Measurements from ENCODE around the gene KRTAP4-3.
"Not testable (repeated sequence)": the region's sequence is repeated elsewhere in the genome, so short reads cannot be mapped to it uniquely, and the experiment has no call there.

Gene KRTAP4-3

DNA sequence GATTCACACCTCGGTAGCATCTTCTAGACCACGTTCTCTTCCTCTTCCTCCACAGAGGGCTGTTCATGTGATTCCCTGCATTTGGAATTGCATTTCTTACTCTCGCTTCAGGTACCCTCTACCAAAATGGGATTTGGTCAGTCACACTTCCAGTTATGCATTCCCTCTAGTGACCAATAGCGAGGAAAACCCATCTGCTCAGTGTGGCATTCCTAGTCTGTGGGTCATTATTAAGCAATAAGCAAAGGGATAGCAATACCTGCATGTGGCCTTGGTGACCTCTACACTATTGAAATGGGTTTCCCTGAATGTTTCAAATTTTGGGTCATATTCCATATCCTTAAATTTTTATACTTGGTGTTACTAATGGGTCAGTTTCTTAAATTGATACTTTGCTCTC is 18.0 kb downstream of the KRTAP4-3 start:
- Histone ChIP-seq H3K36me3 (ENCODE audit: insufficient read depth, low read length) (no peaks in the 10 kb centered on the region), H3K27me3 (ENCODE audit: insufficient read depth, low read length) (no peaks in the 10 kb centered on the region), H3K4me1 (ENCODE audit: insufficient read depth, low read length) (no peaks in the 10 kb centered on the region), H3K9me3 (ENCODE audit: insufficient read depth, low read depth, low read length) (no peaks in the 10 kb centered on the region), H3K9ac (ENCODE audit: low read depth, low read length) (no peak overlapping the region), H3K4me3 (ENCODE audit: low read length) (no peak overlapping the region), H3K27ac (ENCODE audit: low read depth, low read length) (no peak overlapping the region)
- 88% methylated on average over 4 of the region's 4 CpGs for WGBS

- H3K27me3 ChIP-seq (ENCODE audit: insufficient read depth, low read length), result no peaks in the 10 kb centered on the region
- H3K36me3 ChIP-seq (ENCODE audit: insufficient read depth, low read length), result no peaks in the 10 kb centered on the region
- H3K9ac ChIP-seq (ENCODE audit: low read depth, low read length), result no peak within 1 kb of the TSS
- H3K4me1 ChIP-seq (ENCODE audit: insufficient read depth, low read length), result no peaks in the 10 kb centered on the region
- WGBS, result 54% methylated on average over 2 of the region's 2 CpGs
- no peak within 1 kb of the TSS for H3K27ac ChIP-seq (ENCODE audit: low read depth, low read length)
- H3K9me3 ChIP-seq (ENCODE audit: insufficient read depth, low read depth, low read length), result no peaks in the 10 kb centered on the region
- H3K4me3 ChIP-seq (ENCODE audit: low read length), result no peak within 1 kb of the TSS
Measured at GRCh38 chr17:41149652-41149985, 18.4 kb downstream of the KRTAP4-3 start, which contains the start of gene KRTAP4-5. KRTAP4-5 (minus strand) TSS chr17:41149825; CDS start chr17:41149767, 58 bp downstream.

DNA sequence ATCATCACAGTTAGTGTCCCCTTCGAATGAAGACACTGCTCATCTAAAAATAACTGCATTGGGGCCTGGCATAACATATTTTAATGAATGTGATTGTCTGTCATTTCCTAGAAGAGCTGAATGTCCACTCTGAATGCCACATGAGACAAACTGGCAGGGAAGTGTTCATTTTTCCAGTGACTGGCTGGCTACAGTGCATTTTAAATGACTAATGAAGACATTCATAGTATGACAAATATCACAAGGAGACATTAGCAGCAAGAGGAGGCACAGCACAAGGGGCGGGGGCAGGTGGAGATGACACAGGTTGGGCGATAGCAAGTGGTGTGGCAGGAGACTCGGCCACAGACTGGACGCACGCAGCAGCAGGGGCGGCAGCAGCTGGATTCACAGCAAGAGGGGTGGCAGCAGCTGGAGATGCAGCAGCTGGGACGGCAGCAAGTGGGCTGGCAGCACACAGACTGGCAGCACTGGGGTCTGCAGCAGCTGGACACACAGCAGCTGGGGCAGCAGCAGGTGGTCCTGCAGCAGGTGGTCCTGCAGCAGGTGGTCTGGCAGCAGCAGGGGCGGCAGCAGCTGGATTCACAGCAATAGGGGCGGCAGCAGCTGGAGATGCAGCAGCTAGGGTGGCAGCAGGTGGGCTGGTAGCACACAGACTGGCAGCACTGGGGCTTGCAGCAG is 18.9 kb downstream of the KRTAP4-3 start:
- 88% methylated on average over 10 of the region's 10 CpGs for WGBS
- not testable (repeated sequence) for H3K4me1 ChIP-seq (ENCODE audit: insufficient read depth, low read length); H3K9me3 ChIP-seq (ENCODE audit: insufficient read depth, low read depth, low read length); H3K4me3 ChIP-seq (ENCODE audit: low read length); H3K27me3 ChIP-seq (ENCODE audit: insufficient read depth, low read length); H3K9ac ChIP-seq (ENCODE audit: low read depth, low read length); H3K27ac ChIP-seq (ENCODE audit: low read depth, low read length); H3K36me3 ChIP-seq (ENCODE audit: insufficient read depth, low read length)

GRCh38 chr17:41147531-41148204 is 20.4 kb downstream of the KRTAP4-3 start:
- 91% methylated on average over 2 of the region's 2 CpGs for WGBS
- Histone ChIP-seq H3K4me3 (ENCODE audit: low read length) (no peak overlapping the region), H3K9me3 (ENCODE audit: insufficient read depth, low read depth, low read length) (peaks cover 11% of the 10 kb centered on the region), H3K9ac (ENCODE audit: low read depth, low read length) (no peak overlapping the region), H3K36me3 (ENCODE audit: insufficient read depth, low read length) (no peaks in the 10 kb centered on the region), H3K4me1 (ENCODE audit: insufficient read depth, low read length) (no peaks in the 10 kb centered on the region), H3K27ac (ENCODE audit: low read depth, low read length) (no peak overlapping the region), H3K27me3 (ENCODE audit: insufficient read depth, low read length) (no peaks in the 10 kb centered on the region)

DNA sequence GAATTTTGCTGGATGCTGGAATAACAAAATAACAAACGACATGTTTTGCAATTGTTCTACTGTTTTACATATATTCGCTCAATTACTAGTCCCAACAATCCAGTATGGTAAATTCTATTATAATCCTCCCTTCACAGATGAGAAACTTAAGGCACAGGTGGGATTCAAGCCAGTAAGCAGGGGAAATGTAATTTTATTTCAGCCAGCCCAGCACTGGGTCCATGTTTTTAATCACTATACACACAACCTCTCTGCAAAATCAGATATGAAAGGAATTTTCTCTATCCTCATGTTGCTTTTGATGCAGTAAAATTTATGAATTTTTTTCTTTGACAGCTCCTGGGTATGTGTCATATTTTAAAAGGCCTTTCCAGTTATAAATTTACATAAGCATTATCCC is 22.8 kb downstream of the KRTAP4-3 start:
- Histone ChIP-seq H3K4me1 (ENCODE audit: insufficient read depth, low read length) (no peaks in the 10 kb centered on the region), H3K36me3 (ENCODE audit: insufficient read depth, low read length) (no peaks in the 10 kb centered on the region), H3K9ac (ENCODE audit: low read depth, low read length) (no peak overlapping the region), H3K27ac (ENCODE audit: low read depth, low read length) (no peak overlapping the region), H3K4me3 (ENCODE audit: low read length) (no peak overlapping the region), H3K27me3 (ENCODE audit: insufficient read depth, low read length) (no peaks in the 10 kb centered on the region), H3K9me3 (ENCODE audit: insufficient read depth, low read depth, low read length) (peaks cover 17% of the 10 kb centered on the region)
- 60% methylated on average over 1 of the region's 2 CpGs for WGBS

DNA sequence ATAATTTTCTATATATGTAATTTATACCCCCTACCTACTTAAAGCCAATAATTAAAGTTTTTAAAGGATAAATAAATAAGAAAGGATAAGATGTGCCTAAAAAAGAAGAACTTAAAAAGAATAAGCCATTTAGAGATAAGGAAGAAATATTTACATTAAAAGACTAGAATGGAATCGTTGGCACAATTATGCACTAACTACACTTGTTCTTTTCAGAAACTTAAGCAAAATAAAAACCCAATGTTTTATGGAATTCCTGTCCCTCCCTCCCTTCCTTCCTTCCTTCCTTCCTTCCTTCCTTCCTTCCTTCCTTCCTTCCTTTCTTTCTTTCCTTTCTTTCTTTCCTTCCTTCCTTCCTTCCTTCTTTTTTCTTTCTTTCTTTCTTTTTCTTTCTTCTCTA is 23.2 kb downstream of the KRTAP4-3 start:
- Histone ChIP-seq H3K27me3 (ENCODE audit: insufficient read depth, low read length) (no peaks in the 10 kb centered on the region), H3K4me1 (ENCODE audit: insufficient read depth, low read length) (no peaks in the 10 kb centered on the region), H3K27ac (ENCODE audit: low read depth, low read length) (no peak overlapping the region), H3K9ac (ENCODE audit: low read depth, low read length) (no peak overlapping the region), H3K4me3 (ENCODE audit: low read length) (no peak overlapping the region), H3K9me3 (ENCODE audit: insufficient read depth, low read depth, low read length) (peaks cover 18% of the 10 kb centered on the region), H3K36me3 (ENCODE audit: insufficient read depth, low read length) (no peaks in the 10 kb centered on the region)
- WGBS, result 87% methylated on average over 1 of the region's 1 CpG

- H3K4me3 ChIP-seq (ENCODE audit: low read length), result no peak overlapping the region
- H3K36me3 ChIP-seq (ENCODE audit: insufficient read depth, low read length), result no peaks in the 10 kb centered on the region
- H3K27ac ChIP-seq (ENCODE audit: low read depth, low read length), result no peak overlapping the region
- no peak overlapping the region for H3K9ac ChIP-seq (ENCODE audit: low read depth, low read length)
- no peaks in the 10 kb centered on the region for H3K4me1 ChIP-seq (ENCODE audit: insufficient read depth, low read length)
- no peaks in the 10 kb centered on the region for H3K27me3 ChIP-seq (ENCODE audit: insufficient read depth, low read length)
- H3K9me3 ChIP-seq (ENCODE audit: insufficient read depth, low read depth, low read length), result peaks cover 22% of the 10 kb centered on the region
Measured at GRCh38 chr17:41141361-41141760, 26.7 kb downstream of the KRTAP4-3 start.

DNA sequence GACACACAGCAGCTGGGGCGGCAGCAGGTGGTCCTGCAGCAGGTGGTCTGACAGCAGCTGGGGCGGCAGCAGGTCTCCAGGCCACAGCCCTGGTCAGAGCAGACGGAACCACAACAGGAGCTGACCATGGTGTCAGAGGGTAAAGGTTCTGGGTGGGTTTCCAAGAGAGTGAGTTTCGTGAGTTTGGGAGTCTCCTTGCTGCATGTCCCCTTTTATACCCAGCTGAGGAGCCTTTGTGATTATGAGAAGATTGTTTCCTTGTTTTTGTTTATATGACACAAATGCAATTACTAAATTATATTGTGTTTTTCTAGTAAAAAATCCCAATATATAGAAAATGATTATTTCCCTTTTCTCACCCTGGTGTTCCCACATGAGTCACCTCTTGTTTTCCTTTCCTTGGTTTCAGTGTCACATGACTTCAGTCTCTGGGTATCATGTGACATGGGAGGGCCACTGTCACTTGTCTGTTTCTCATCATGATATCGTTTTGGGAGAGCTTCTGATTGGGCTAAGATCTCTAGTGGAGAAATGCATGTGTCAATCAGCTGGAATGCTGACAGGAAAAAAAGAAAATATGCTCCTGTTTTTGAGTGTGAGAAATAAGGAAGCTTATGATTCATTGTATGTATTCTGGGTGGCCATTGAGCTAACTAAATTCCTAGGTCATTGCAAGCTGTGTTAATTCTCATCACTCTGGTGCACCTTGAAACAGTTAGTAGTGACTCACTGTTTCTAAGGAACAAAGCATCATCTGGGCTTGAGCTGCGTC is 27.5 kb downstream of the KRTAP4-3 start, which contains the start of gene KRTAP4-6:
KRTAP4-6 (minus strand) TSS at position 185 of the 772 bp plus-strand sequence; CDS start at position 128, 57 bp downstream.
- H3K4me1 ChIP-seq (ENCODE audit: insufficient read depth, low read length), result no peaks in the 10 kb centered on the region
- no peaks in the 10 kb centered on the region for H3K27me3 ChIP-seq (ENCODE audit: insufficient read depth, low read length)
- WGBS, result 92% methylated on average over 6 of the region's 6 CpGs
- H3K9me3 ChIP-seq (ENCODE audit: insufficient read depth, low read depth, low read length), result peaks cover 22% of the 10 kb centered on the region
- H3K9ac ChIP-seq (ENCODE audit: low read depth, low read length), result no peak within 1 kb of the TSS
- no peak within 1 kb of the TSS for H3K27ac ChIP-seq (ENCODE audit: low read depth, low read length)
- H3K36me3 ChIP-seq (ENCODE audit: insufficient read depth, low read length), result no peaks in the 10 kb centered on the region
- H3K4me3 ChIP-seq (ENCODE audit: low read length), result no peak within 1 kb of the TSS

DNA sequence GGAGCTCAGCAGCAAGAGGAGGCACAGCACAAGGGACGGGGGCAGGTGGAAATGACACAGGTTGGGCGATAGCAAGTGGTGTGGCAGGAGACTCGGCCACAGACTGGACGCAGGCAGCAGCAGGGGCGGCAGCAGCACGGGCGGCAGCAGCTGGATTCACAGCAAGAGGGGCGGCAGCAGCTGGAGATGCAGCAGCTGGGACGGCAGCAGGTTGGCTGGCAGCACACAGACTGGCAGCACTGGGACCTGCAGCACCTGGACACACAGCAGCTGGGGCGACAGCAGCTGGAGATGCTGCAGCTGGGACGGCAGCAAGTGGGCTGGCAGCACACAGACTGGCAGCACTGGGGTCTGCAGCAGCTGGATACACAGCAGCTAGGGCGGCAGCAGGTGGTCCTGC is 28.2 kb downstream of the KRTAP4-3 start:
- not testable (repeated sequence) for H3K4me1 ChIP-seq (ENCODE audit: insufficient read depth, low read length); H3K4me3 ChIP-seq (ENCODE audit: low read length); H3K27me3 ChIP-seq (ENCODE audit: insufficient read depth, low read length); H3K9ac ChIP-seq (ENCODE audit: low read depth, low read length); H3K36me3 ChIP-seq (ENCODE audit: insufficient read depth, low read length); H3K27ac ChIP-seq (ENCODE audit: low read depth, low read length)
- H3K9me3 ChIP-seq (ENCODE audit: insufficient read depth, low read depth, low read length), result peaks cover 22% of the 10 kb centered on the region
- 90% methylated on average over 12 of the region's 12 CpGs for WGBS

DNA sequence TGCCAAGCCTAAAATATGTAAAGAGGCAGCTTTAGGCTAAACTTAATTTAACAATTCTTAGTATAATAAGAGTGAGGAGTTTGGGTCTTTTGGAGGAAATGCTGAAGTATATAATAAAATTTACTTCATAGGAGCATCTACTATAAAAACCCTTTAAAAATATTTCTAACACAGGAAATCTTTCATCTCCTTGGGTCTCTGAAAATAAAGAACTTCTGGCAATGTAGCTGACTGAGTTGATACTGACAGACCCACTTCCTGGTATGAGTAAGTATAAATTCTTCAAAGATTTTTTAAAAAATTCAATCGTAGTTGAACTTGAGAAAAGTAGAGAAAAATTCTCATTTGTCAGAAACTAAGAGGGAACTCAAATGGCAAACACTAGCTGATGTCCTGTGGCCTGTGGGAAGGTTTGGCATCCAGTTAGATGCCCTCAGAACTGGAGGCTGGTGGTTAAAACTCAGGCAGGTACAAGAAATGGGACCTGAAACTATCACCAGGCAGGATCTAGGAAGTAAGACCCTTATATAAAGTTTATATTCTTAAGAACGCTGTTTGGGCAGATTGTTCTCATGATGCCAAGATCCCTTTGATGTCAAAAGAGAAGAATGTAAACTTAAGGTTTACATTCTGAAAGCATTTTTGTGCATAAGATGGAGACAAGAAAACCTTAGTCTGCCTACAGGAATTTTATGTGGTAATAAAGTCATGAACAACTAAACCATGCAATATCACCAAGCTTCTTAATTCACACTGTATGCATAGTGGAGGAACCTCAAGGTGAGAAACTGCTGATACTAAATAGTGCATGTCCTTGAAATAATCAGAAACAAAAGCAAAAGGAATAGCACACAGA is 33.9 kb downstream of the KRTAP4-3 start:
- WGBS, result 97% methylated on average over 2 of the region's 2 CpGs
- Histone ChIP-seq H3K9ac (ENCODE audit: low read depth, low read length) (no peak overlapping the region), H3K4me1 (ENCODE audit: insufficient read depth, low read length) (no peaks in the 10 kb centered on the region)

More for the DNA sequence above, 33.9 kb downstream of the KRTAP4-3 start:
- Histone ChIP-seq H3K9me3 (ENCODE audit: insufficient read depth, low read depth, low read length) (0 out of 2 replicates have a peak, but pooled peaks cover 4% of the 10 kb centered on the region), H3K27ac (ENCODE audit: low read depth, low read length) (no peak overlapping the region), H3K36me3 (ENCODE audit: insufficient read depth, low read length) (no peaks in the 10 kb centered on the region), H3K4me3 (ENCODE audit: low read length) (no peak overlapping the region), H3K27me3 (ENCODE audit: insufficient read depth, low read length) (no peaks in the 10 kb centered on the region)
